Esophagus squamous epithelium (tissue), 5 donors: Measurements from ENCODE around the gene HTRA2. TPM values are rescaled to one million over a fixed set of nuclear protein-coding genes. Genes with fewer than 3 reads are reported as not detected.

Experiments used
- DNase-seq: peaks from one replicate; lab custom pipeline; 2025; lab: John Stamatoyannopoulos, UW
- H3K27ac ChIP-seq, 4 donors: fragments of 200-600 bp; sonication (generic); one replicate each; pipeline ENCODE4 v1.5.1; 2016 to 2019; ENCODE audit warnings: mild to moderate bottlenecking in 1 of 4
- H3K27me3 ChIP-seq, 4 donors: fragments of 200-600 bp; sonication (generic); 1 replicate in 3 of 4; 2 replicates in 1 of 4; pipeline versions ENCODE4 v1.5.1 to v1.6.0; 2017 to 2021; ENCODE audit warnings: antibody characterized with exemption in 1 of 4
- H3K36me3 ChIP-seq, 3 donors: fragments of 200-600 bp; sonication (generic); one replicate each; pipeline ENCODE4 v1.5.1; 2016 to 2019
- H3K4me1 ChIP-seq, 3 donors: fragments of 200-600 bp; sonication (generic); one replicate each; pipeline ENCODE4 v1.5.1; 2017 to 2019
- H3K4me3 ChIP-seq, 4 donors: fragments of 200-600 bp; sonication (generic); 1 replicate in 3 of 4; 2 replicates in 1 of 4; pipeline ENCODE4 v1.5.1; 2016 to 2019; ENCODE audit warnings: mild to moderate bottlenecking in 2 of 4, moderate library complexity in 1 of 4
- H3K9me3 ChIP-seq, 3 donors: fragments of 200-600 bp; sonication (generic); one replicate each; pipeline ENCODE4 v1.5.1; 2016 to 2019
- CTCF ChIP-seq, 6 experiments: fragments of 450-650 bp in 4 of 6; fragments of 200-600 bp in 2 of 6; sonication (generic) in 2 of 6; IDR thresholded peaks; one replicate each; pipeline ENCODE4 v1.5.1; 2016 to 2019; ENCODE audit warnings: antibody characterized with exemption in 6 of 6, mild to moderate bottlenecking in 4 of 6, moderate library complexity in 4 of 6
- POLR2A ChIP-seq, 4 donors: fragments of 450-650 bp; IDR thresholded peaks; one replicate each; pipeline ENCODE4 v1.6.1; 2017; ENCODE audit warnings: antibody characterized with exemption in 4 of 4, mild to moderate bottlenecking in 4 of 4, moderate library complexity in 3 of 4
- WGBS, 2 donors: methylation state at CpG; one replicate each; pipeline ENCODE4 v1.1.5; 2018; 5-methylcytosine and 5-hydroxymethylcytosine counted together
- intact Hi-C: fragments of 100-400 bp; cut with DNase I; formaldehyde crosslinking; loops from one replicate; pipeline ENCODE4 v1.15.0; 2022
- total RNA-seq, 4 donors: library from RNA; depleted of rRNA; stranded (reverse); fragments of >200 nt; gene quantifications; one replicate each; pipeline ENCODE4 v1.1.0, GENCODE V29; 2016
- donor health status: DM: yes; HTN: yes; CAD: no.

HTRA2 gene
- total RNA-seq, 4 donors from 2014 or later, result 16.9 to 25.8 (median 22.0) TPM

GRCh38 chr2:74542978-74543377 is 13.2 kb downstream of the HTRA2 start:
- TF ChIP-seq CTCF (IDR thresholded peaks at IDR 0.05), result no peak
- TF ChIP-seq POLR2A (IDR thresholded peaks at IDR 0.05), result no peak
- Histone ChIP-seq H3K36me3 (no peaks in the 10 kb centered on the region), H3K27me3 (peaks cover 0 to 19% (median 0%) of the 10 kb centered on the region in 4 donors), H3K4me1 (no peaks in the 10 kb centered on the region), H3K4me3 (no peak overlapping the region), H3K9me3 (no peaks in the 10 kb centered on the region), H3K27ac (no peak overlapping the region)
- intact Hi-C loops, result no loop called here
- no peak for DNase-seq
- WGBS, 2 donors, result 73 to 83% methylated on average over 1 of the region's 1 CpG

- no peak overlapping the region for H3K4me3 ChIP-seq
- no peaks in the 10 kb centered on the region for H3K9me3 ChIP-seq
- DNase-seq, result no peak
Observed at GRCh38 chr2:74544634-74545033, 14.9 kb downstream of the HTRA2 start.

GRCh38 chr2:74546004-74546403 is 16.3 kb downstream of the HTRA2 start:
- Histone ChIP-seq H3K27me3 (peaks cover 0 to 26% (median 0%) of the 10 kb centered on the region in 4 donors), H3K9me3 (no peaks in the 10 kb centered on the region), H3K4me1 (peaks cover 6 to 20% (median 16%) of the 10 kb centered on the region in 3 donors), H3K36me3 (no peaks in the 10 kb centered on the region), H3K4me3 (no peak overlapping the region), H3K27ac (no peak overlapping the region)
- DNase-seq, result no peak
- intact Hi-C loops, result no loop called here
- TF ChIP-seq CTCF (IDR thresholded peaks at IDR 0.05), result no peak
- TF ChIP-seq POLR2A (IDR thresholded peaks at IDR 0.05), result no peak
- 83 to 85% methylated on average over 3 of the region's 3 CpGs for WGBS, 2 donors

More at GRCh38 chr2:74544634-74545033, 14.9 kb downstream of the HTRA2 start:
- TF ChIP-seq CTCF (IDR thresholded peaks at IDR 0.05), result peak in 1 of 6 experiments; percentile 30
- no peak for TF ChIP-seq POLR2A (IDR thresholded peaks at IDR 0.05)
- Histone ChIP-seq H3K36me3 (no peaks in the 10 kb centered on the region), H3K27me3 (peaks cover 0 to 21% (median 0%) of the 10 kb centered on the region in 4 donors), H3K4me1 (peaks cover 5 to 16% (median 14%) of the 10 kb centered on the region in 3 donors), H3K27ac (no peak overlapping the region)
- 89 to 92% methylated on average over 3 of the region's 3 CpGs for WGBS, 2 donors
- intact Hi-C loops, result no loop called here

GRCh38 chr2:74548285-74548899 is 18.7 kb downstream of the HTRA2 start:
- peak overlapping the region; percentile 45 to 70 (median 57) for H3K4me3 ChIP-seq
- H3K4me1 ChIP-seq, result peaks cover 11 to 28% (median 16%) of the 10 kb centered on the region in 3 donors
- 20 to 26% methylated on average over 14 to 24 of the region's 26 CpGs for WGBS, 2 donors
- no peaks in the 10 kb centered on the region for H3K36me3 ChIP-seq
- peak overlapping the region; percentile 49 to 78 (median 58) for H3K27ac ChIP-seq
- TF ChIP-seq CTCF (IDR thresholded peaks at IDR 0.05), result no peak
- no peak for TF ChIP-seq POLR2A (IDR thresholded peaks at IDR 0.05)
- no peak for DNase-seq
- H3K27me3 ChIP-seq, result peaks cover 0 to 30% (median 0%) of the 10 kb centered on the region in 4 donors
- no peaks in the 10 kb centered on the region for H3K9me3 ChIP-seq
- intact Hi-C loops, result no loop called here
